GM18858 (cell line): Measurements from ENCODE around the gene NUDT5.
"Not testable (repeated sequence)": the region's sequence is repeated elsewhere in the genome, so short reads cannot be mapped to it uniquely, and the experiment has no call there.

ENCODE experiments used
- ATAC-seq: cut with Tn5 transposase; IDR thresholded peaks from one replicate; pipeline ENCODE4 v1.9.1; 2021; ENCODE audit not compliant: unreplicated experiment

NUDT5 gene

DNA sequence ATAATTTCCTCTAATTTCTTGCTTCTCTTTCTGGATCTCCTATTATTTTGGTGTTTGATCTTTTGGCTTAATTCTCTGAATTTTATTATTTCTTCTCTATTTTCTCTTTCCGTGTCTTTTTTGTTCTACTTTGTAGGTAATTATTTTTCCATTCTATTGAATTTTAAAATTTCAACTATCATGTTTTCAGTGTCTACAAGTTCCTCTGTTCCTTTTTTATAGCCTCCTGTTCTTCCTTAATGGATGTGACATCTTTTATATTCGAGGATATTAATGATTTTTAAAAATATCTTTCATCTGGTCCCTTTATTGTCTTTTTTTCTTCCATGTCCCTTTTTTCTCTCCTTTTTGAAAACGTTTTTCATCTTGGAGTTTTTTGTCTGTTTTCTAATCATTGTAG is 11.4 kb upstream of the NUDT5 start:
- ATAC-seq = no peak

DNA sequence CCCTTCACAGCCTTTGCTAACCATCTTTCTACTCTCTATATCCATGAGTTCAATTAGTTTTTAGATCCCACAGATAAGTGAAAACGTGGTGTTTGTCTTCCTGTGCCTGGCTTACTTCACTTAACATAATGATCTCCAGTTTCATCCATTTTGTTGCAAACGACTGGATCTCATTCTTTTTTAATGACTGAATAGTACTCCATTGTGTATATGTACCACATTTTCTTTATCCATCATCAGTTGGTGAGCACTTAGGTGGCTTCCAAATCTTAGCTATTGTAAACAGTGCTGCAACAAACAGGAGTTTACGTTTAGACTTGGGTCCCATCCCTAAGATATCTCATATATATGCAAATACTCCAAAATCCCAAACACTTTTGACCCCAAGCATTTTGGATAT is 9.4 kb upstream of the NUDT5 start:
- ATAC-seq = no peak

DNA sequence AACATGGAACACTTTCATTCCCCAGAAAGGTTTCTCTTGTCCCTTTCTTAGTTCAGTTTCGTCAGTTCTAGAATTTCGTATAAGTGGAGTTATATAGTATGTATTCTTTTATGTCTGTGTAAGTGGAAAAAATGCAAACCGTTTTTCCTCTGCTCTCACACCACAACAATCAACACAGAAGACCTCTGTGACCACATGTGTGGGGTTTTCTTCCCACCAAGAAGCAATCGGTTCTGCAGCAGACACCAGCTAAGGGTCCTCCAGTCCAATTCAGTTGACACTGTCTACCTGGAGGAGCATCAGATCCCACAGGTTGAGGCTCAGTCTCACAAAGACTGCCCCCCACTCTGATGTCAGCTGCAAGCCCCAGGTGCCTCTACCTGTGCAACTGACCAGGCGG is 6.5 kb upstream of the NUDT5 start:
- no peak for ATAC-seq

DNA sequence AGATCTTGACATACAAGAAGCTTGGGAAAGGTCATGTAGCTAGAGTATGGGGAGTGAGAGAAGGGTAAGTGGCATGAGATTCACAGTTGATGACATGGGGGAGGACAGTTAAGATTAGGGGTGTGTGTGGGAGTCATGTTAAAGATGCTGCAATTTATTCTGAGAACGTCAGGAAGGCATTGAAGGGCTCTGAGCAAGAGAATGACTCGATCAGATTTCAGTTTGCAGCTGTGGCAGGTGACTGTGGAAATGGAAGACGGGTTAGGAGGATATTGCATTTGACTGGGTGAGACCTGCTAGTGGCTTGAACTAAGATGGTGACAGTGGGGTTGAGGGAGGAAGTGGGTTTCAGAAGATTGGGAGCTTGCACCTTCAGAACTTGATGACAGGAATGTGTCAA is 5.9 kb upstream of the NUDT5 start:
- no peak for ATAC-seq

DNA sequence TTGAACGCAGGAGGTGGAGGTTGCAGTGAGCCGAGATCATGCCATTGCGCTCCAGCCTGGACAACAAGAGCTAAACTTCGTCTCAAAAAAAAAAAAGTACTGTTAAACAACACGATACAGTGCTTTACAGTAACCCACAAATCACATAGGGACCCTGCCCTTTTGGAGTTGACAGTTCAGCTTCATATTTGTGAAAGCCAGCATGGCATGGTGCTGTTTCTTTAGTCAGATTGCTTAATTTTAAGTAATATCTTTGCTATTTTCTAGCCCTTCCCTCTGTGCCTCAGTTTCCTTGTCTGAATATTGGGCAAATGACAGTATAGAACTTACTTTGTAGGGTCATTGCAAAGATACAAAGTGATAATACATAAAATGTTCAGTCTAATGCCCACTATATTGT is 5.2 kb upstream of the NUDT5 start:
- no peak for ATAC-seq

DNA sequence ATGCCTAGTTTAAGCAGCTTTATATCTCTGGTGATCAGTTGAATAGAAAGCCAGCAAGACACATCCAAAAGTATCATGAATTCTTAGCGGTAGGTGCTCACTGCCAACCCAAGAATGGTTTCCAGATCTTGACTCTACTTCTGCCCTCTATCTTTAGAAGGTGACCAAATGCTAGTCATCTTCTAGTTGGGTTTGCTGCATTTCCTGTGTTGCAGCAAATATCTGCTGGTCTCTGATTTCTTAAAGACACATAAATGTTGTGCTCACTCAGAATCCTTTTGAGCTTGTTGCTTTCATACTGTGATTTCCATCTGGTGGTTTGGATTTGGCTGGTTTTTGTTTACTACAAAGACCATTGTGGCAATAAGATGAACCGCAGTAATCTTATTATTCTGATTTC is 2.5 kb upstream of the NUDT5 start:
- ATAC-seq = no peak

DNA sequence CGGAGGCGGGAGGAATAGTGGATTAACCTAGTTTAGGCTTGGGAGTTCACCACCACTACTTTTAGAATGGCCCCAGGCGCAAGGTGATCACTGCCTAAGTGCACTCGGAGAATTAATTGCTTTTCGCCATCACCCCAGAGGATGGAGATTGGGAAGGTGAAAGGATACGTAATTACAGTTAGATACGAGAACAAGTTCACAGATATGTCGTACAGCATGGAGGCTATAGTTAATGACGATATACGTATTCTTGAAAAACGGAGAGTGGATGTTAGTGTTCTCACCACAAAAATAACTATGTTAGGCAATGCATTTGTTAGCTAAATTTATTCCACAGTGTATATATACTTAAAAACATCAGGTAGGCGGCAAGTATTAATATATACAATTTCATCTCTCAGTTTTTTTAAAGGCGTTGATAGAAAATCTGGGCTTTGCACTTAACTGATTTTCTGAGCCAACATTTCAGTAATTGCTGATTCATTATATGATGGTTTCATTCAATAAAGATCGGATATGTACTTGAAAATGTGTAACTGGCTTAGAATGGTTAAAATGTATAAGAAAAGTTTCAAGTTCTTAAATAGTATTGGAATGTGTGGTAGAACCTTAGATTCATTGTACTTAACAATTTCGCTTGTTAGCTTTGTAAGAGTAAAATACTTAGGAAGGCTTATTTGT is 980 bp upstream of the NUDT5 start:
- ATAC-seq = no peak

DNA sequence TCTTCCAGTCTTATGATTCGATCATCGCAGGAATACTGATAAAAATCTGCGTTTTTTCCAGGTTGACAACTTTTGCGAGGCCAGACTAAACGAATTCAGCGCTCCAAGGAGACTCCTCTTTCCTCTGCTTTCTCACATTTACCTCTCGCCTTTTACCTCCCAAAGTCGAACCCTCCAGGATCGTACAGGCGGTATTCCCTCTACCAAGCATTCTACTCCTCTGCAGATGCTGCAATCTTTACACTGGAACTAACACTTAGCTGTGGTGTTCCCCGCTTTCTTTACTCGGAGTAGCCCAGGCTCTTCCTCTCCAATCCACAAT is 449 bp downstream of the NUDT5 start:
- ATAC-seq = peak; percentile 6

DNA sequence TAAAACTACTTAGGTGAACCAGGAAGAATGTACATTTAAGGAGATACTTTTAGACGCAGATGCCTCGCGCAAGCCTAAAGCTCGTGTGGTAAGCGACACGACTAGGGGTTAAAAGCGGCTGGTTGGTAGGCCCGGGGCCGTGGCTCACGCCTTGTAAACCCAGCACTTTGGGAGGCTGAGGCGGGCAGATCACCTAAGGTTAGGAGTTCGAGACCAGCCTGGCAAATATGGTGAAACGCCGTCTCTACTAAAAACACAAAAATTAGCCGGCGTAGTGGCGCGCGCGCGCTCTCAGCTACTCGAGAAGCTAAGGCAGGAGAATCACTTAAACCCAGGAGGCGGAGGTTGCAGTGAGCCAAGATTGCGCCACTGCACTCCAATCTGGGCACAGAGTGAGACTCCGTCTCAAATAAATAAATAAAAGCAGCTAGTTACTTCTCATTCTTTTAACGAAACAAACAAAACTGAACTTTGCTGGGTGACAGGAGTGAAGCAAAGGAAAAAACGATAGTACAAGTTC is 879 bp downstream of the NUDT5 start:
- ATAC-seq = no peak

DNA sequence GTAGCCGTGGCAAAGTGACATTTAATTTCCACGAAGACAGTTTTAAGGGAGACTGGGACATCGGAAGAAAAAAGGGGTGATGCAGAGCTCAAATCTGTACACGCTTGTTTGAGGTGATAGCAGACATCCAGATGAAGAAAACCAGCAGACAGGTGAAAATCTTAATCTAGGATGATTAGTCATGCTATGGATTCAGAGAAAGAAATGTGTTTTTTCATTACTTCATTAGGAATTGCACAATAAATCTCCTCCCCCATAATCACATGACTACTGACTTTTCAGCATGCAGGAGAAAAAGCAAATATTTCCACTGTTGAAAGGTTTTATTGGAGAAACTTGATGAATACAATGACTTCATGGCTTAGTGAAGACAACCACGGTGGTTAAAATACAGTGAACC is 2.5 kb downstream of the NUDT5 start:
- ATAC-seq = no peak

DNA sequence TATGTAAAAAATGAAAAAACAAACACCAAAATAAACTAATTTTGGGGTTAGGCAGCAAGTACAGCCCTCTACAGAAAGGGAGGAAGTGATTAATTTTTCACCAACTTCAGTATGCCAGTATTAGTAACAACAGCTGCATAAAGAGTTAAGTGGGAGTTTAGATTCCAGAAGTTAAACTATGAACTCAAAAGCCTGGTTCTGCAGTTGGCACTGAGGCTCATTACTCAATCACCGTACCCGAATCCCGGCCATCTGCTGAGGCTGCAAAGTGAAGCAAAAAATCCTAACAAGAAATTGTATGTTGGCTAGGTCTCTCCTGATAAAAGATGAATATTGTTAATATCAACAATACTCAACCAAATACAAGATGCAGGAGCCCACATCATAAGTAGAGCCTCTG is 4.0 kb downstream of the NUDT5 start:
- ATAC-seq = no peak

DNA sequence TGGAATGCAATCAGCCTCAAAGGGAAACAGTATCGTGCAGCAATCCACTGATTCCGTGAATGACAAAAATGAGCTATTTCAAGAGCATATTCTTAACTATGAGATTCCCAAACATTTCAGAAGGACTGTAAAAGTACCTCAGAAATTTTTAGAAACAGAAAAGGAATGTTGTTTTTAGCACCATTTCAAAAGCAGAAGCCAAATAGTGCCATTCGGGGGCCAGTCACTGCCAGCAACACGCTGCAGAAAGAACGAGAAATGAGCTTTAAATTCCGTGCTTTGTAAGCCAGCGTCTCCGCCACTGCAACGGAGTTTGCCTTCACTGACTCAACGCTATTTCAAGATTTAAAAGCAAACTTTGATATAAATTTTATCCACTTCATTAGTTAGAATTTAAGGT is 6.3 kb downstream of the NUDT5 start:
- ATAC-seq = no peak

DNA sequence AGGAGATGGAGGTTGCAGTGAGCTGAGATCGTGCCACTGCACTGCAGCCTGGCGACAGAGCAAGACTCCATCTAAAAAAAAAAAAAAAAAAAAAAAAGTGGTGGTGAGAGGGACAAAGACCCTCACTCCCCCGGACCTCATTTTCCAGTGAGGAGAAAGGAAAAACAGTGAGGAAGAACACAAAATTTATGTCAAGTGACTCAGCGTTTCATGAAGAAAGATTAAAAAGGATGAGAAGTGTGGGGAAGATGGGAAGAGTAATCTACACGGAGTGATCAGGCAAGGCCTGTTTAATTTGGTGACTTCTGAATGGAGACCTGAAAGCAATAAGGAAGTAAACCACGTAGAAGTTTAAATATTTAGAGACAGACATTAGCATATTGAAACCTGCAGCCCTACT is 7.0 kb downstream of the NUDT5 start:
- ATAC-seq = no peak

DNA sequence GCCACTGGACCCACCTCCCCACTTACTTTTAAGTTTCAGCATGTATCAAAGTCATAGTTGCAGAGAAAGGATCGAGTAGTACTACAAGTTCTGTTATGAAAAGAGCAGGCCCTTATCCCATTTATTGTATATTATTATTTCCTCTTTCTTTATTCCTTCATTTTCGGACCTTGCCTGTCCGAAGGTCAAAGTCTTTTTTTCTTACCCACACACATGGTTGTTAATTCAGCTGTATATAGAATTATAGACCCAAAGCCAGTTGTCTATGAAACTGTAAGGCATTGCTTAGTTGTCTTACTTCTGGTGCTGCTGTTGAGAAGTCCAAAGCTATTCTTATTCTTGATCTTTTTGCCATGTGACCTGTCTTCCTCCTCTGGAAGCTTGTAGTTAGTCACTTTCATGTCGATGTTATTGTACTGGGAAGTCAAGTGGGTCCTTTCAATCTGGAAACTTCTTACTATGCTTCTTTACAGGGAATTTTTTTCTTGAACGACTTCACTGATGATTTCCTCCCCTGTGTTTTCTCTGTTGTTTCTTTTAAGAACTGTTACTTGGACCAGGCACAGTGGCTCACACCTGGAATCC is 8.3 kb downstream of the NUDT5 start:
- ATAC-seq = no peak

DNA sequence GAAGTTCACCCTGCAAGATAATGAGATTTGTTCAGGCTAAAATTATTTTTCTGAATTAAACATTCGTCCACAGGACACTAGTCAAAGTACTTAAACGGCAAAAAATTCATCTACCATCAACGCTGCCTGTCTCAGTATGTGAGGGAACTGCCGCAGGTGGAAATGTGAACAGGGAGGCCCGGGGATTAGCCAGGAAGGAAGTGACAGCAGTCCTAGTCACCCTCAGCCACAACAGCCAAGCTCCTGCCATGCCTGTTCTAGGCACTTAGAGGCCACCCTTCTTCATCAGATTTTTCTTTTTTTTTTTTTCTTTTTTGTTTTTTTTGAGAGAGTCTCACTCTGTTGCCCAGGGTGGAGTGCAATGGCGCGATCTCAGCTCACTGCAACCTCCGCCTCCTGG is 9.4 kb downstream of the NUDT5 start:
- no peak for ATAC-seq

DNA sequence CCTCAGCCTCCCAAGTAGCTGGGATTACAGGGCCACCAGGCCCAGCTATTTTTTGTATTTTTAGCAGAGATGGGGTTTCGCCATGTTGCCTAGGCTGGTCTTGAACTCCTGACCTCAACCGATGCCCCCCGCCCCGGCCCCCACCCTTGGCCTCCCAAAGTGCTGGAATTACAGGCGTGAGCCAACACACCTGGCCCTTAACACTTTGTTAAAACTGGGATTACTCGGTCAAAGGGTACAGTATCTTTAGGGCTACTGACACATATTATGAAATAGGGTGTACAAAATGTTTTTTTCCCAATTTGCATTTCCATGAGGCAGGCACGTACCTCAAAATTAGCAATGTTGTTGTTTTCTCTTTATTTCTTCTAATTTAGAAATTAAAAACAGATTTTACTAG is 11.5 kb downstream of the NUDT5 start:
- no peak for ATAC-seq

DNA sequence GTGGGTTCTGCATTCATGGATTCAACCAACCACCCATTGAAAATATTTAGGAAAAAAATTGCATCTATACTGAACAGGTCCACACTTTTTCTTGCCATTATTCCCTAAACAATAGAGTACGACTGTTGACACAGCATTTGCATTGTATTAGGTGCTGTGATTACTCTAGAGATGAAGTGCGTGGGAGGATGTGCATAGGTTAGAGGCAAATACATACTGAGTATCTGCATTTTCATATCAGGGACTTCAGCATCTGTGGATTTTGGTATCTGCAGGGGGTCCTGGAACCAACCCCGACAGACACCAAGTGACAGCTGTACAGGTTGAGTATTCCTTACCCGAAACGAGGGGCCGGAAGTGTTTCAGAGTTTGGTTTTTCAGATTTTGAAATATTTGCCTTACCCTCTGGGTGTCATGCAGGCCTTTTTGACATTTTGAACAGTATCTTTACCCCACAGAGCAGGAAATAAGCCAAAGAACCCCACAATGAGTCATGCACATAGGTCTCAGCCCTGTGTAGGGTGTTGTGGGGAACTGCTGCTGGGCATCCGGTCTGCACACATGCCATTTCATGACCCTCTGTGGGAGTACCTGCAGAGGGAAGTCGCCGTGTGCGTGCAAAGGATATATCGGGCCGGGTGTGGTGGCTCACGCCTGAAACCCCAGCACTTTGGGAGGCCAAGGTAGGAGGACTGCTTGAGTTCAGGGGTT is 14.5 kb downstream of the NUDT5 start:
- ATAC-seq = peak; percentile 60

DNA sequence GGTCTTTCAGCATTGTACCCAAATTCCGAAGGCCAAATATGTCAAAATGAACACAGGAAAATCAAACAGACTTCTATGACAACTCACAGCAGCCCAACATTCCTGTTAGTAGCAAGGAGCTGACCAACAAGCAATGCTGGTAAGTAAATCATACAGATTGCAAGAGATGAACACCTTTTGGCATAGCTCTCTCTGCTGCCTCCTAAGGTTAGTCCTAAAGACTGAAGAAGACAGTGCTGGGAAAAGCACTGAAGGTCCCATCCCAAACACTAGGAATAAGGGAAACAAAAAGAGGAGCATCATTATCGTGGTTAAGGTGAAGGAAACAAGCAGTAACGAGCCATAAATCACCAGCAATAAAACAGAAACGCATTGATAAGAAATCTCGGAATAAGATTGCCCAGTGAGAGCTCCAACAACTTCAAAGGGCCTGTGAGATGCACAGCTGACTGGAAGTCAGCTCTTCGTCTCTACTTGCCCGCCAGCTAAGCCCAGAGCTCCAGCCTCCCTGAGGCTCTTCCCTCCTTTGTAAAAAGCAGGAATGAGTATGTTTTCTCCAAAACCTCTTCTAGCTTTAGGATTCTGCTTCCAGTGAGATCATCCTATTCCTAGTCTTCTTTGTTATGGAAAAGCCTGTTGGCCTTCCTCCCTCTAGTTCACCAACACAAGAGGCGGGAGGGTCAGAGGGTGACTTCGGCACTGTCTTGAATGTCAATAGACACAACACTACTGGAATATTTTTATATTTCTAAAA is 15.3 kb downstream of the NUDT5 start:
- no peak for ATAC-seq

DNA sequence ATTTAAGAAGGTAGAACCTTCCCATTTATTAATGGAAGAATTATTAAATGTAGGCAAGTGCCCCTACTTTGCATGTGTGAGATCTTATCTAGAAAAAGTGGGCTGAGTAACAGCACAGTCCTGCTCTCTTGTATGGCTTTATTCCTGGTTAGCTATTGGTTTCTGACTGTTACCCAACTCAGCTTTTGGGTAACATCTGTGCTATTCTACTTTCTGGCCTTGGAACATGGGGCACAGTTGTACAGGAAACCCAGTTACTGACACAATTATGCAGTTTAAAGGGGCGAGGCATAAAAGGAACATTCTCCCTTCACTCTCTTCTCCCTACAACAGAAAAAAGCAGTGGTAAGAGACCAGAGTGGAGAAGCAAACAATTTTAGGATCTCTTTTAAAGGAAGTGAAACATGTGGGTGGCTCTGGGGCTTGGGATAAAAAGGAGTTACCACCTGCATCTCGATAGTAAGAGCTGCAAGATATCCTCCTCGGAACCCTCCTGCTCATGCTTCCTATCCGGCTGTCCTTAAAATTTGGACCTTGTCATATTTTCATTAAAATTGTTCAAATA is 16.0 kb downstream of the NUDT5 start:
- no peak for ATAC-seq

DNA sequence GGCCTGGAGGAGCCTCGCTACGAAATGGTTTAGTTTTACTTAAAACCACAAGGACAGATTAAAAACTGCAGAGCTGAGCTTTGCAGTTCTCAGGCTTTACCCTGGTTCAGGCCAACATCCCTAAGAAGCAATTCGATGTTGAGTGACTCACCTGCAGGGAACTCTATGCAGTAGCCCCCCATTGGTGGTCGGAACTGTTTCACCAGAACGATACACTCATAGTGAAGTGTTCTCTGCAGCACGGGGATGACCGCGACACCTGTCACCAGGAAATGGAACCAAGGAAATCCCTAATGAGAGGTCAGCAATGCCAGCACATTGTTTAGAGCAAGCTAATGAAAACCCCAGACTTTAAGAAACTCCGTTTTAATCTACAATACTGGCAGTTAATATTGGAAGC is 18.0 kb downstream of the NUDT5 start:
- no peak for ATAC-seq

DNA sequence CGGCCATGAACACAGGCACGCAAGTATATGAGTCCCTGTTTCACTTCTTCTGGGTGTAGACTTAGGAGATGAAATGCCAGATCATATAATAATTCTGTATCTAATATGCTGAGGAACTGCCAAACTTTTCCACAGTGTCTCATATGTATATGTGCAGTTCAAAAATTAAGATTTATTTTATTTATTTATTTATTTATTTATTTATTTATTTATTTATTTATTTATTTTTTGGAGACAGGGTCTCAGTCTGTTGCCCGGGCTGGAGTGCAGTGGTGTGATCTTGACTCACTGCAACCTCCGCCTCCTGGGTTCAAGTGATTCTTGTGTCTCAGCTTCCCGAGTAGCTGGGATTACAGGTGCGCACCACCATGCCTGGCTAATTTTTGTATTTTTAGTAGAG is 24.2 kb downstream of the NUDT5 start:
- not testable (repeated sequence) for ATAC-seq
